Ovary (tissue), 9 donors: ENCODE results near the gene LARP4B. TPM values are rescaled to one million over a fixed set of nuclear protein-coding genes. Genes with fewer than 3 reads are reported as not detected.

ENCODE experiments used
- DNase-seq, 5 donors: peaks; one replicate each; pipeline ENCODE4 v3.0.0-alpha.2; 2019 to 2020
- H3K27ac ChIP-seq, 2 donors: fragments of 200-600 bp; one replicate each; pipeline versions ENCODE4 v1.5.1 to v1.8.0; 2019 to 2022
- H3K27me3 ChIP-seq: fragments of 200-600 bp; one replicate; pipeline ENCODE4 v1.8.0; 2022
- H3K36me3 ChIP-seq: fragments of 200-600 bp; sonication (generic); one replicate; pipeline ENCODE4 v1.5.1; 2019
- H3K4me1 ChIP-seq: one replicate; pipeline ENCODE4 v1.8.1; 2013; ENCODE audit warnings: mild to moderate bottlenecking, moderate library complexity; ENCODE audit not compliant: insufficient read depth
- H3K4me3 ChIP-seq: fragments of 200-600 bp; sonication (generic); one replicate; pipeline ENCODE4 v1.5.1; 2017
- H3K9me3 ChIP-seq, 2 donors: fragments of 200-600 bp in 1 of 2; sonication (generic) in 1 of 2; one replicate each; pipeline versions ENCODE4 v1.5.1 to v1.8.1; 2013 to 2019; ENCODE audit warnings: mild to moderate bottlenecking in 1 of 2, moderate library complexity in 1 of 2
- CTCF ChIP-seq, 3 donors: fragments of 450-650 bp in 2 of 3; fragments of 200-600 bp in 1 of 3; IDR thresholded peaks; one replicate each; pipeline versions ENCODE4 v1.5.1 to v1.8.0; 2016 to 2022; ENCODE audit warnings: antibody characterized with exemption in 3 of 3, mild to moderate bottlenecking in 1 of 3
- EP300 ChIP-seq: sonication (generic); formaldehyde crosslinking; IDR thresholded peaks from one replicate; pipeline ENCODE4 v1.6.1; 2017; ENCODE audit warnings: antibody characterized with exemption
- POLR2A ChIP-seq: fragments of 450-650 bp; IDR thresholded peaks from one replicate; pipeline ENCODE4 v1.6.1; 2017; ENCODE audit warnings: antibody characterized with exemption, mild to moderate bottlenecking, moderate library complexity
- WGBS, 3 donors: extraction: QIAGEN DNeasy Blood & Tissue Kit in 1 of 3; methylation state at CpG; one replicate each; pipeline versions ENCODE4 v1.1.5 to v1.1.7; 2013 to 2017; 5-methylcytosine and 5-hydroxymethylcytosine counted together
- intact Hi-C, 4 donors: fragments of 100-400 bp; cut with DNase I; formaldehyde crosslinking; loops; one replicate each; pipeline versions ENCODE4 v1.11.0 to v1.15.1; 2022 to 2023
- polyA plus RNA-seq, 2 donors: library from polyadenylated mRNA; stranded (reverse); fragments of 200-250 nt in 1 of 2; fragments of 350-450 nt in 1 of 2; fragmentation: Illumina TruSeq in 1 of 2; extraction: RNeasy Lipid Tissue Mini Kit (QIAGEN cat#74804) in 1 of 2; gene quantifications; one replicate each; pipeline ENCODE4 v1.2.3, GENCODE V29; 2013 to 2014
- total RNA-seq, 7 donors: library from RNA; depleted of rRNA in 2 of 7; stranded (reverse); fragments of >200 nt in 2 of 7; fragmentation: NEBNext Ultra II Directional in 3 of 7; extraction: Animal tissue kit (Norgen Biotek cat#: 25700) in 3 of 7; gene quantifications; one replicate each; pipeline versions ENCODE4 v1.1.0 to v1.2.4, GENCODE V29; 2016 to 2023
- donor health status: DM: no; HTN: no; CAD: no; lungs with moderate emphysema.
- donor health status: DM: no; HTN: no; CAD: no.
- donor health status: Bipolar disorder and iron deficiency.
- donor health status: DM: yes; HTN: yes; CAD: no.
- donor health status: DM: no; HTN: no; CAD: no.
- donor health status: DM: yes; HTN: yes; CAD: no.

Gene LARP4B
- total and polyA plus RNA-seq, 9 donors, result 14.4 to 77.8 (median 54.4) TPM

- no peak for DNase-seq
- no peaks in the 10 kb centered on the region for H3K27me3 ChIP-seq
- no peaks in the 10 kb centered on the region for H3K36me3 ChIP-seq
- WGBS, 3 donors, result 91 to 94% (median 93%) methylated on average over 22 of the region's 22 CpGs
- H3K4me3 ChIP-seq, result no peak overlapping the region
- no peak for TF ChIP-seq EP300
- no peak for TF ChIP-seq CTCF (IDR thresholded peaks at IDR 0.05)
- no peak for TF ChIP-seq POLR2A
- no peak overlapping the region for H3K27ac ChIP-seq
- intact Hi-C loops, result loop anchor here in 1 of 4 donors (5.0 kb wide), 1 partner anchor 69 kb away; no protein-coding TSS in a partner anchor
- H3K9me3 ChIP-seq, result no peaks in the 10 kb centered on the region
- H3K4me1 ChIP-seq, result no peaks in the 10 kb centered on the region
Measured at GRCh38 chr10:976316-976715, 44.8 kb upstream of the LARP4B start.

- TF ChIP-seq CTCF (IDR thresholded peaks at IDR 0.05), result no peak
- no peak for TF ChIP-seq EP300
- TF ChIP-seq POLR2A, result no peak
- DNase-seq, result no peak
- H3K9me3 ChIP-seq, result no peaks in the 10 kb centered on the region
- peaks cover 6% of the 10 kb centered on the region for H3K4me1 ChIP-seq
- H3K27ac ChIP-seq, result no peak overlapping the region
- no peaks in the 10 kb centered on the region for H3K36me3 ChIP-seq
- WGBS, 3 donors, result 93 to 97% (median 94%) methylated on average over 5 of the region's 5 CpGs
- no peak overlapping the region for H3K4me3 ChIP-seq
- intact Hi-C loops, result loop anchor here in 1 of 4 donors (5.0 kb wide), 1 partner anchor 67 kb away; no protein-coding TSS in a partner anchor
- no peaks in the 10 kb centered on the region for H3K27me3 ChIP-seq
Measured at GRCh38 chr10:974785-975074, 43.2 kb upstream of the LARP4B start.

GRCh38 chr10:974038-974784, 42.7 kb upstream of the LARP4B start:
- H3K36me3 ChIP-seq, result no peaks in the 10 kb centered on the region
- WGBS, 3 donors, result 74 to 82% (median 81%) methylated on average over 20 of the region's 20 CpGs
- peaks cover 6% of the 10 kb centered on the region for H3K4me1 ChIP-seq
- no peaks in the 10 kb centered on the region for H3K27me3 ChIP-seq
- TF ChIP-seq EP300, result no peak
- no peak for TF ChIP-seq CTCF (IDR thresholded peaks at IDR 0.05)
- TF ChIP-seq POLR2A, result no peak
- H3K27ac ChIP-seq, result no peak overlapping the region
- intact Hi-C loops, result no loop called here
- H3K9me3 ChIP-seq, result no peaks in the 10 kb centered on the region
- DNase-seq, result no peak
- no peak overlapping the region for H3K4me3 ChIP-seq

- no peak for DNase-seq
- WGBS, 3 donors, result 78 to 82% (median 81%) methylated on average over 8 of the region's 8 CpGs
- H3K4me1 ChIP-seq, result peaks cover 6% of the 10 kb centered on the region
- no peak overlapping the region for H3K4me3 ChIP-seq
- H3K27ac ChIP-seq, result no peak overlapping the region
- TF ChIP-seq CTCF (IDR thresholded peaks at IDR 0.05), result no peak
- TF ChIP-seq POLR2A, result no peak
- no peak for TF ChIP-seq EP300
- H3K27me3 ChIP-seq, result no peaks in the 10 kb centered on the region
- intact Hi-C loops, result no loop called here
- no peaks in the 10 kb centered on the region for H3K36me3 ChIP-seq
- no peaks in the 10 kb centered on the region for H3K9me3 ChIP-seq
Measured at GRCh38 chr10:972763-973162, 41.3 kb upstream of the LARP4B start.
